SW 1271 (cell line): Measurements from ENCODE around the gene FNDC11.
"Not testable (repeated sequence)": the region's sequence is repeated elsewhere in the genome, so short reads cannot be mapped to it uniquely, and the experiment has no call there.

Source experiments
- DNase-seq, 2 experiments: peaks; one replicate each; lab custom pipeline; 2025; lab: John Stamatoyannopoulos, UW

FNDC11 gene

DNA sequence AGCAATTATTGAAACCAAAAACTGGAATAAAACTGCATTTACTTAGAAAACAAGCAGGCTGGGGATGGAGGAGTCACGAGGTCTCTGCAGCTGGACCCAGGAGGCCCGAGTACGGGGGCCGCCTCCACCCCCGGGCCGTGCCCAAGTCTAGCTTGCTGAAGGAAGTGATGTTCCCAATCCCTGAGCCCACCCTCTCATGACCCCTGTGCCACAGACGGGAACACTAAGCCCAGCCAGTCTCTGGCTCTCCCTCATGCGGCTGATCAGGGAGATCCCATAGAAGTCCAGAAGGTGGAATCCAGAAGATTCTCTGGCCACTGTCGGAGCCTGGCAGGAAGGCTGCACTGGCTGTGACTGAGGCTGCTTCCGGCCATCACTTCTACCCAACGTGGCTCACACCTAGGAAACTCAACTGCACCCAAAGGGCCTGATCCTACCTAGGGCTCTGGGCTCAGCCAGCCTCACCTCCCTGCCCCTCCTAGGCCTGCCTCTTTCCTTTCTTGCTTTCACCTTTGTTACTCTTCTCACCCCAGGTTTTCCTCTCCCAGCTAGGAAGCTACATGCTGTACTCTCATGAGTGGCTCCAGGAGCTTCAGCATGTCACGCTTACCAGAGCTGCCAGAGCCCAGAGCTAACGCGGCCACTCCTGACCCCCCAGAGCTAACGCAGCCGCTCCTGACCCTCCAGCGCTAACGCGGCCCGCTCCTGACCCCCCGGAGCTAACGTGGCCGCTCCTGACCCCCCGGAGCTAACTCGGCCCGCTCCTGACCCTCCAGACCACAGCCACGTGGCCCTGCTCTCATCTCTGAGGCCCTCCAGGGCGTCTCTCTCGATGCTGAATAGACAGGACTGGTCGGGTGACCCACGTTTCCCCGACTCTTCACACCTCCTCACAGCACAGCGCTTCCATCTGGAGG is 44.8 kb downstream of the FNDC11 start:
- no peak for DNase-seq

GRCh38 chr20:63599396-63600050 is 45.6 kb downstream of the FNDC11 start:
- DNase-seq, result no peak

- DNase-seq, result not testable (repeated sequence)
These were observed 47.7 kb downstream of the FNDC11 start for GRCh38 chr20:63601679-63602078.

GRCh38 chr20:63602321-63602720 is 48.4 kb downstream of the FNDC11 start:
- no peak for DNase-seq
